WERI-Rb-1 (cell line): ENCODE data around the gene ARHGDIB.

ENCODE experiments used
- DNase-seq: peaks from one replicate; pipeline ENCODE4 v3.0.0-alpha.2; 2020
- H3K27ac ChIP-seq: fragments of 250-450 bp; sonication (Bioruptor Pico); 2 replicates; pipeline ENCODE4 v1.5.1; 2020; ENCODE audit warnings: mild to moderate bottlenecking, moderate library complexity
- H3K27me3 ChIP-seq: fragments of 250-450 bp; sonication (Bioruptor Pico); 2 replicates; pipeline ENCODE4 v1.5.1; 2021; ENCODE audit warnings: mild to moderate bottlenecking, low read depth, moderate library complexity; ENCODE audit not compliant: insufficient read depth, severe bottlenecking
- H3K36me3 ChIP-seq: fragments of 250-450 bp; sonication (Bioruptor Pico); 2 replicates; pipeline ENCODE4 v1.5.1; 2020; ENCODE audit warnings: mild to moderate bottlenecking, moderate library complexity
- H3K4me3 ChIP-seq: 2 replicates; pipeline ENCODE4 v1.5.1; 2011; ENCODE audit warnings: low read depth, mild to moderate bottlenecking, control low read depth, low read length
- H3K9me3 ChIP-seq: fragments of 250-450 bp; sonication (Bioruptor Pico); 2 replicates; pipeline ENCODE4 v1.5.1; 2021; ENCODE audit warnings: mild to moderate bottlenecking, moderate library complexity; ENCODE audit not compliant: severe bottlenecking
- TF ChIP-seq, protein P1 (sequence below): IDR thresholded peaks from 2 replicates; pipeline ENCODE4 v1.5.1; 2011; ENCODE audit warnings: low read depth, mild to moderate bottlenecking, control low read depth, inconsistent platforms, low read length

The ARHGDIB gene

DNA sequence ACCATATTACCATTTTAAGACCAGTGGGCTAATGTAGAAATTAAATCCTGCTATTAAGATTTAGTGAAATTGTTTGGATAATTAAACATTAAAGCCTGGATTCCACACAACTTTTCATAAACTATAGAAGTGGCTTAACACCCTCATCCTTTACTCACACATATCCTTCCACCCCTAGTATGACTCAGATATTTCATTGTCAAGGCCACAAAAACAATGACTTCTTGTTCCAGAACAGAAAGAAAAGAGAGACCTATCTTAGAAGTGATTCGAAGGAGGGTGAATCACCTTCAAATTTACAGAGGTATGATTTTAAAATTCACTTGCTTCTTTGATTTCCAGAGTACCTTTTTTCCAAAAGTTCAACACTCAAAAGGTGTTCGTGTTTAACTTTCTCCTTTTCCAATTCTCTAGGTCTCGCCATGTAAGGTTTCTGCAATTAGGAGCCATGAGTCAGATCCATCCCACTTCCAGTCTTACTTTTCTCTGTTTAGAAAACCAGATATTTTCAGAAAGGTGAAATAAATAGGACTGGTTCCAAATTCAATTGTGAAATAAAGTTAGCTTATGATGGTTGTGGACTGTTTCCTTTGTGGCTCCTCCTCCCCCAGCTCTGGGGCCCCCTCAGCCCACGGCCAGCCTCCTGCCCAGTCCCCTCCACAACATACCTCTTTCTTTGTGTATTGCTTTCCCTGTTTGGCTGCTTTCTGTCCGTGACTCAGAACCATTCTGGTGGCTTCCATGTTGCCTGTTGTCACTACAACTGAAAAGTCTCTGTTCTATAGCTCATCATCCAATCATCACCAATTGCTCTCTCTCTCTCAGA lies 51.1 kb downstream of the ARHGDIB start:
- H3K27me3 ChIP-seq = no peaks in the 10 kb centered on the region
- no peak overlapping the region for H3K27ac ChIP-seq
- DNase-seq = no peak
- no peak overlapping the region for H3K4me3 ChIP-seq
- no peaks in the 10 kb centered on the region for H3K9me3 ChIP-seq
- H3K36me3 ChIP-seq = no peaks in the 10 kb centered on the region
- TF ChIP-seq, protein P1, sequence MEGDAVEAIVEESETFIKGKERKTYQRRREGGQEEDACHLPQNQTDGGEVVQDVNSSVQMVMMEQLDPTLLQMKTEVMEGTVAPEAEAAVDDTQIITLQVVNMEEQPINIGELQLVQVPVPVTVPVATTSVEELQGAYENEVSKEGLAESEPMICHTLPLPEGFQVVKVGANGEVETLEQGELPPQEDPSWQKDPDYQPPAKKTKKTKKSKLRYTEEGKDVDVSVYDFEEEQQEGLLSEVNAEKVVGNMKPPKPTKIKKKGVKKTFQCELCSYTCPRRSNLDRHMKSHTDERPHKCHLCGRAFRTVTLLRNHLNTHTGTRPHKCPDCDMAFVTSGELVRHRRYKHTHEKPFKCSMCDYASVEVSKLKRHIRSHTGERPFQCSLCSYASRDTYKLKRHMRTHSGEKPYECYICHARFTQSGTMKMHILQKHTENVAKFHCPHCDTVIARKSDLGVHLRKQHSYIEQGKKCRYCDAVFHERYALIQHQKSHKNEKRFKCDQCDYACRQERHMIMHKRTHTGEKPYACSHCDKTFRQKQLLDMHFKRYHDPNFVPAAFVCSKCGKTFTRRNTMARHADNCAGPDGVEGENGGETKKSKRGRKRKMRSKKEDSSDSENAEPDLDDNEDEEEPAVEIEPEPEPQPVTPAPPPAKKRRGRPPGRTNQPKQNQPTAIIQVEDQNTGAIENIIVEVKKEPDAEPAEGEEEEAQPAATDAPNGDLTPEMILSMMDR = no peak

DNA sequence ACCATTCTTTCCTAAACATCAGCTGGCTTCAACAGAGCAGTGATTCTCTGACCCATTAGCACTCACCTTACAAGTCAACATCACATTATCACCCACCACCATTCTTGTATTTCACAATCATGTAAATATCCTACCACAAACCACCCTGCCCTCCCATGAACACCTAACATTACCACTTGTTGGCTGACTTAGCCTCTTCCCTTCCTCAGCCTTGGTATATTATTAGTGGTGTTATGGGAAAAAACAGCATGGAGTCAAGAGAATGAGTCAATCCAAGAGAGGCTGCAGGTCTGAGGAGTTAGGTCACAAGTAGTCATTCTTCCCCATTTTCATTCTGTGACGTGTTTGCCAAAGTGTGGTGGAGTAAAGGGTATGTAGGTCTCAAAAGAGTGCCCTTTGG lies 53.4 kb downstream of the ARHGDIB start:
- H3K27ac ChIP-seq = no peak overlapping the region
- no peaks in the 10 kb centered on the region for H3K9me3 ChIP-seq
- H3K36me3 ChIP-seq = no peaks in the 10 kb centered on the region
- TF ChIP-seq, protein P1 = no peak
- H3K27me3 ChIP-seq = no peaks in the 10 kb centered on the region
- no peak overlapping the region for H3K4me3 ChIP-seq
- DNase-seq = no peak

DNA sequence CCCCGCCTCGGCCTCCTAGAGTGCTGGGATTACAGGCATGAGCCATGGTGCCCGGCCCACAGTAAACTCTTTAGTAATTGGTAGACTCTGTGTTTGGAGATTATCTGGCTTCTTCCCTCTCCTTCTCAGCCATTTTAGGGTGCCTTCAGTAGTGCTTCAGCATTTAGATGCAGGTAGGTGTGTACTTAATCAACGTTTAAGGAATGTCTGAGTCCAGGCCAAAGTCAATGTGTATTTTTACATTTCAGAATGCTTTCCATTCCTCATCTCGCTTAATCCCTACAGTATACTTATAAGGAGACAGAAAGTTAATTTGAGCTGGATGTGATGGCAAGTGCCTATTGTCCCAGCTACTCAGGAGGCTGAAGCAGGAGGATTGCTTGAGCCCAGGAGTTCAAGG lies 55.3 kb downstream of the ARHGDIB start:
- no peak overlapping the region for H3K27ac ChIP-seq
- TF ChIP-seq, protein P1 = no peak
- H3K4me3 ChIP-seq = no peak overlapping the region
- no peaks in the 10 kb centered on the region for H3K36me3 ChIP-seq
- H3K27me3 ChIP-seq = no peaks in the 10 kb centered on the region
- H3K9me3 ChIP-seq = no peaks in the 10 kb centered on the region
- no peak for DNase-seq

DNA sequence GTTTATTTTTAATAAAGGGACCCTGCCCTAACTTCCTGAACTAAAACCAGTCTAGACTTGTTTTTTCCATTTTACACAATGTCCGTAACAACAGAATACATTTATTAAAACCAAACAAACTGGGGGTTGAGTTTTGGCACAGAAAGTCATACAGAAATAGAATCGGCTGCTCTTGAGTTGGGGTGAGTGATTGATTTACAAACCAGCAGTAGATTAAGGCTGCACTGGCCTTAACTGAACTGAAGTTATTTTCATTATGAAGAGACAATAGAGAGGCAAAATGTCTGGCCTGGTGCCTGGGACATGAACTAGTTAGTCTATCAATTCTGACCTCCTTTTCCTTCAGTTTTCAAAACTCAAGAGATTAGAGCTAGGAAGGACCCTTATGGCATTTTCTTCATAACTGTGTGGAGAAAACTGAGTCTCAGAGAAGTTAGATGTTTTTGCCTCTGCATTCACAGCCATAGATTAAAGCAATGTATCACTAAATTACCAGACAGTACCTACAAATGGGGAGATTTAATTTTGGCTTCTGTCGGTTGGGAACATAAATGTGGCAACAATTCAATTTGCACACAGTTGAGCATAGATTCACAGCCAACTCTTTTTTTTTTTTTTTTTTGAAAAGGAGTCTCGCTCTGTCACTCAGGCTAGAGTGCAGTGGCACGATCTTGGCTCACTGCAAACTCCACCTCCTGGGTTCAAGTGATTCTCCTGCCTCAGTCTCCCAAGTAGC lies 56.0 kb downstream of the ARHGDIB start:
- TF ChIP-seq, protein P1 = no peak
- no peak overlapping the region for H3K27ac ChIP-seq
- H3K9me3 ChIP-seq = no peaks in the 10 kb centered on the region
- H3K36me3 ChIP-seq = no peaks in the 10 kb centered on the region
- H3K4me3 ChIP-seq = no peak overlapping the region
- no peak for DNase-seq
- H3K27me3 ChIP-seq = no peaks in the 10 kb centered on the region

DNA sequence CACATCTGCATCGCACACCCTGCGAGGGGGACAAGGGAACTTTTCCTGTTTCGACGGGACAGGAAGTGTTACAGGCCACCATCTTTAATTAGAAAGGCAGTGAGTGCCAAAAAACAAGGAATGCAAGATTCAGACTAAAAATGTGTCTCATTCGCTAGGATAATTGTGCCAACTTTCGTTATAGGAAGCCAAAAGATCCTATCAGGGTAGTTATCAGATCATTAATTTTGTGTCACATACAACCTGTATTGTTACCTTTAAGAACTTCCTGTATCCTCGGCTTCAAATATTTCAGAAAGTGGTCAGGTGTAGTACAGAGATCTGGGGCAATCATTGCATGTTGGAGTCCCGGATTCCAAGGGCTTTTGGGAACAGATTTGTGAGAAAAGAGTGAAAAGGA lies 56.5 kb downstream of the ARHGDIB start:
- DNase-seq = no peak
- Histone ChIP-seq H3K27me3 (no peaks in the 10 kb centered on the region), H3K4me3 (no peak overlapping the region), H3K27ac (no peak overlapping the region), H3K9me3 (no peaks in the 10 kb centered on the region), H3K36me3 (no peaks in the 10 kb centered on the region)
- TF ChIP-seq, protein P1 = no peak
